Iris pigment epithelial cell (primary cell): ENCODE results near the gene MAP2K5.

ENCODE experiments used
- DNase-seq: peaks from one replicate; pipeline ENCODE4 v3.0.0-alpha.2; 2011; ENCODE audit warnings: low read depth

The MAP2K5 gene

GRCh38 chr15:67806536-67806935, 264.0 kb downstream of the MAP2K5 start:
- no peak for DNase-seq

- no peak for DNase-seq
These were observed 264.6 kb downstream of the MAP2K5 start for GRCh38 chr15:67807141-67807540.

GRCh38 chr15:67807836-67808235, 265.3 kb downstream of the MAP2K5 start:
- DNase-seq: no peak

- no peak for DNase-seq
These were observed 266.3 kb downstream of the MAP2K5 start for GRCh38 chr15:67808821-67809220.

- no peak for DNase-seq
These were observed 266.9 kb downstream of the MAP2K5 start for GRCh38 chr15:67809441-67809840.

- no peak for DNase-seq
These were observed 267.4 kb downstream of the MAP2K5 start for GRCh38 chr15:67809866-67810265.

- DNase-seq: no peak
These were observed 269.7 kb downstream of the MAP2K5 start for GRCh38 chr15:67812241-67812644.

- DNase-seq: no peak
These were observed 270.7 kb downstream of the MAP2K5 start for GRCh38 chr15:67813104-67813634.

- no peak for DNase-seq
These were observed 272.6 kb downstream of the MAP2K5 start for GRCh38 chr15:67815036-67815592.

- DNase-seq: no peak
These were observed 274.2 kb downstream of the MAP2K5 start for GRCh38 chr15:67816668-67817067.

- DNase-seq: no peak
These were observed 276.0 kb downstream of the MAP2K5 start for GRCh38 chr15:67818464-67818863.

GRCh38 chr15:67819636-67820035, 277.1 kb downstream of the MAP2K5 start:
- no peak for DNase-seq

GRCh38 chr15:67820122-67820991, 277.9 kb downstream of the MAP2K5 start:
- no peak for DNase-seq

- DNase-seq: peak; percentile 50
These were observed 278.7 kb downstream of the MAP2K5 start for GRCh38 chr15:67820992-67821783.

GRCh38 chr15:67821784-67822440, 279.4 kb downstream of the MAP2K5 start:
- no peak for DNase-seq

- no peak for DNase-seq
These were observed 280.2 kb downstream of the MAP2K5 start for GRCh38 chr15:67822537-67823313.

- DNase-seq: no peak
These were observed 281.1 kb downstream of the MAP2K5 start for GRCh38 chr15:67823314-67824196.

GRCh38 chr15:67824197-67824968, 281.9 kb downstream of the MAP2K5 start:
- DNase-seq: no peak
